CD8-positive, alpha-beta memory T cell (primary cell): ENCODE data around the gene PACSIN3. TPM values are rescaled to one million over a fixed set of nuclear protein-coding genes. Genes with fewer than 3 reads are reported as not detected.

Experiments used
- CTCF ChIA-PET: fragments of 350-600 bp; sonication (Branson Sonifier 250); formaldehyde crosslinking; loops from one replicate; lab custom pipeline; 2021; ENCODE audit warnings: antibody characterized with exemption; lab: Charles Lee
- POLR2A ChIA-PET: fragments of 350-600 bp; sonication (Branson Sonifier 250); formaldehyde crosslinking; loops from one replicate; lab custom pipeline; 2021; ENCODE audit warnings: antibody characterized with exemption; lab: Charles Lee
- DNase-seq, 5 donors: peaks; one replicate each; pipeline versions ENCODE4 v3.0.0 to v3.0.0-alpha.2; 2020 to 2022; ENCODE audit warnings: mixed read lengths in 1 of 5
- H3K27ac ChIP-seq: one replicate; pipeline ENCODE4 v1.7.0; 2013; ENCODE audit warnings: low read depth, mild to moderate bottlenecking, low read length, moderate library complexity
- H3K27me3 ChIP-seq: 2 replicates; pipeline ENCODE4 v1.7.0; 2013; ENCODE audit warnings: low read length, mild to moderate bottlenecking; ENCODE audit not compliant: insufficient read depth, poor library complexity, severe bottlenecking
- H3K36me3 ChIP-seq: 2 replicates; pipeline ENCODE4 v1.7.0; 2013; ENCODE audit warnings: mild to moderate bottlenecking, low read length, moderate library complexity; ENCODE audit not compliant: insufficient read depth
- H3K4me1 ChIP-seq: 2 replicates; pipeline ENCODE4 v1.7.0; 2013; ENCODE audit warnings: mild to moderate bottlenecking, low read length, moderate library complexity; ENCODE audit not compliant: insufficient read depth
- H3K4me3 ChIP-seq: 2 replicates; pipeline ENCODE4 v1.7.0; 2013; ENCODE audit warnings: mild to moderate bottlenecking, low read length
- H3K9me3 ChIP-seq: 2 replicates; pipeline ENCODE4 v1.7.0; 2013; ENCODE audit warnings: mild to moderate bottlenecking, low read length
- H3K27ac Mint-ChIP-seq, 8 donors: one replicate each; pipeline ENCODE4 v1.8.0; 2020 to 2021; ENCODE audit warnings: mixed read lengths in 8 of 8, mild to moderate bottlenecking in 6 of 8, inconsistent platforms in 3 of 8, moderate library complexity in 3 of 8
- H3K27me3 Mint-ChIP-seq, 2 donors: one replicate each; pipeline ENCODE4 v1.8.0; 2020 to 2021; ENCODE audit warnings: mixed read lengths in 2 of 2, mild to moderate bottlenecking in 1 of 2, moderate library complexity in 1 of 2
- H3K36me3 Mint-ChIP-seq, 3 donors: one replicate each; pipeline ENCODE4 v1.8.0; 2020 to 2021; ENCODE audit warnings: mixed read lengths in 3 of 3, inconsistent platforms in 1 of 3, mild to moderate bottlenecking in 1 of 3
- H3K4me1 Mint-ChIP-seq, 3 donors: one replicate each; pipeline ENCODE4 v1.8.0; 2020 to 2021; ENCODE audit warnings: mixed read lengths in 3 of 3, inconsistent platforms in 1 of 3, mild to moderate bottlenecking in 1 of 3
- H3K4me3 Mint-ChIP-seq, 7 donors: one replicate each; pipeline ENCODE4 v1.8.0; 2020 to 2021; ENCODE audit warnings: mixed read lengths in 7 of 7, mild to moderate bottlenecking in 6 of 7, moderate library complexity in 4 of 7, inconsistent platforms in 2 of 7
- H3K9me3 Mint-ChIP-seq, 5 donors: one replicate each; pipeline ENCODE4 v1.8.0; 2020 to 2022; ENCODE audit warnings: mixed read lengths in 5 of 5, mild to moderate bottlenecking in 3 of 5, moderate library complexity in 2 of 5, inconsistent platforms in 1 of 5
- polyA plus RNA-seq: library from polyadenylated mRNA; unstranded; fragments of 300-500 nt; fragmentation: Illumina TruSeq; gene quantifications from one replicate; pipeline ENCODE4 v1.2.3, GENCODE V29; 2021
- total RNA-seq, 2 experiments: library from RNA; stranded (reverse); gene quantifications; one replicate each; pipeline ENCODE4 v1.2.3, GENCODE V29; 2021

The PACSIN3 gene
- total and polyA plus RNA-seq, 3 experiments from 2014 or later: 7.9 to 9.2 TPM; not detected in 1

DNA sequence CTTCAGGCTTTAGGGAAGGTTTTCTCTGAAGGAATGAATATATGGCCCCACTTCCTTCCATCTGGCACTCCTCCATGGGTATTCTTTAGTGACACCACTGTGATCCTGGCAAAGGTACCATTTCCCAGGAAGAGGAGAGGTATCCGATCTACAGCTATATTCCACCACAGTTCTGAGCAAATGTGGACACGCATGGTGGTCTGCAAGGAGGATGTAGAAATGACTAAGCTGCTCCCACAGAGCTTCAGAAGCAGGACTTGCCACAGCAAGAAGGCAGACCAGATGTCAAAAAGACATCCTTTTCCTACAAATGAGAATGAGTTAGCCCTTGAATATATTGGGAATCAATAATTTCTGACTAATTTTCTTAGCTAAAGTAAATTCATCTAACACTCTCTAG lies 55.1 kb downstream of the PACSIN3 start:
- H3K4me3 Mint-ChIP-seq: no peak overlapping the region
- H3K4me1 ChIP-seq: no peaks in the 10 kb centered on the region
- no peaks in the 10 kb centered on the region for H3K4me1 Mint-ChIP-seq
- no peak for DNase-seq
- no peak overlapping the region for H3K27ac Mint-ChIP-seq
- ChIA-PET CTCF (interaction anchor here (0.6 to 5.1 kb wide), 2 partner anchors 23 to 32 kb away, joined by 4 to 25 read pairs; no protein-coding TSS in a partner anchor), POLR2A (no interaction called here)
- no peaks in the 10 kb centered on the region for H3K9me3 Mint-ChIP-seq
- H3K9me3 ChIP-seq: no peaks in the 10 kb centered on the region
- H3K27me3 ChIP-seq: no peaks in the 10 kb centered on the region
- no peaks in the 10 kb centered on the region for H3K27me3 Mint-ChIP-seq
- no peak overlapping the region for H3K27ac ChIP-seq
- H3K4me3 ChIP-seq: no peak overlapping the region
- H3K36me3 Mint-ChIP-seq: peaks cover 0 to 9% (median 2%) of the 10 kb centered on the region in 3 donors
- no peaks in the 10 kb centered on the region for H3K36me3 ChIP-seq

DNA sequence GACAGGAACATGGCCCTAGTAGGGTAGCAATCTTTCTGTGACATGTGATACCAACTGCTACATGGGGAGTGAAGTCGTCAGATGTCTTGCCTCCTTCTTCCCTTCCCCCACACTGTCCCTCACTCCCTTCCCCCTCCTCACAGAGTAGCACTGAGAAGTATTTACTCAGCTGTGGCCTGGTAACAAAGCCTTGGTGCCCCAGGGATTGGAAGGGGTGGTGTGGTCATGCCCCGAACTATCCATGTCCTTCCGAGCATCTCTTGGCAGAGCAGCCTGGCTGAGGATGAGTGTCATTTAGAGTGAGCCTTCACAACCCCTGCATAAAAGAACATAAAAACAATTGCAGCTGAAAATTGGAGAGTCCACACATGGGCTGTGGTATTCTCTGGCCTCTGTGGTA lies 55.7 kb downstream of the PACSIN3 start:
- no peaks in the 10 kb centered on the region for H3K9me3 ChIP-seq
- no peak overlapping the region for H3K27ac ChIP-seq
- no peaks in the 10 kb centered on the region for H3K27me3 Mint-ChIP-seq
- ChIA-PET POLR2A (no interaction called here), CTCF (interaction anchor here (0.6 to 5.1 kb wide), 2 partner anchors 24 to 32 kb away, joined by 4 to 25 read pairs; no protein-coding TSS in a partner anchor)
- H3K27ac Mint-ChIP-seq: no peak overlapping the region
- H3K36me3 Mint-ChIP-seq: peaks cover 0 to 6% (median 0%) of the 10 kb centered on the region in 3 donors
- H3K27me3 ChIP-seq: no peaks in the 10 kb centered on the region
- no peak overlapping the region for H3K4me3 Mint-ChIP-seq
- DNase-seq: no peak
- no peaks in the 10 kb centered on the region for H3K36me3 ChIP-seq
- H3K4me3 ChIP-seq: no peak overlapping the region
- no peaks in the 10 kb centered on the region for H3K9me3 Mint-ChIP-seq
- no peaks in the 10 kb centered on the region for H3K4me1 Mint-ChIP-seq
- H3K4me1 ChIP-seq: no peaks in the 10 kb centered on the region

Other genes with a start within 250 kb of the PACSIN3 start
- gene CSTPP1, start 249.7 kb downstream of the PACSIN3 start, total RNA-seq: 10 to 100 TPM; 16.9 to 18.4 TPM
- 19.7 TPM for gene CSTPP1, start 249.7 kb downstream of the PACSIN3 start, polyA plus RNA-seq
- 100 to 1,000 TPM; 100 to 104 TPM for gene ARFGAP2, start 9.6 kb downstream of the PACSIN3 start, total RNA-seq
- gene ARFGAP2, start 9.6 kb downstream of the PACSIN3 start, polyA plus RNA-seq: 90.6 TPM
- 100 to 1,000 TPM; 170 to 172 TPM for gene DDB2, start 28.5 kb upstream of the PACSIN3 start, total RNA-seq
- gene DDB2, start 28.5 kb upstream of the PACSIN3 start, polyA plus RNA-seq: 34.4 TPM
- 10 to 100 TPM; 24.1 to 24.5 TPM for gene ACP2, start 62.4 kb upstream of the PACSIN3 start, total RNA-seq
- gene ACP2, start 62.4 kb upstream of the PACSIN3 start, polyA plus RNA-seq: 14.6 TPM
- 10 to 100 TPM in 1 of 2 experiments, 1 to 10 TPM in 1; 9.6 to 13.6 TPM for gene NR1H3, start 71.6 kb upstream of the PACSIN3 start, total RNA-seq
- gene NR1H3, start 71.6 kb upstream of the PACSIN3 start, polyA plus RNA-seq: 3.7 TPM
- 10 to 100 TPM; 62.1 to 65.7 TPM for gene MADD, start 83.7 kb upstream of the PACSIN3 start, total RNA-seq
- gene MADD, start 83.7 kb upstream of the PACSIN3 start, polyA plus RNA-seq: 30.5 TPM
- gene MYBPC3, start 166.3 kb upstream of the PACSIN3 start, total RNA-seq: not detected
- gene MYBPC3, start 166.3 kb upstream of the PACSIN3 start, polyA plus RNA-seq: not detected
- 1 to 10 TPM; 1.8 to 2.0 TPM for gene SPI1, start 192.1 kb upstream of the PACSIN3 start, total RNA-seq
- not detected for gene SPI1, start 192.1 kb upstream of the PACSIN3 start, polyA plus RNA-seq
- gene SLC39A13, start 222.2 kb upstream of the PACSIN3 start, total RNA-seq: 10 to 100 TPM; 20.2 to 23.4 TPM
- gene SLC39A13, start 222.2 kb upstream of the PACSIN3 start, polyA plus RNA-seq: 39.4 TPM
- gene PSMC3, start 240.0 kb upstream of the PACSIN3 start, total RNA-seq: 100 to 1,000 TPM; 200 to 219 TPM
- 118 TPM for gene PSMC3, start 240.0 kb upstream of the PACSIN3 start, polyA plus RNA-seq